Trophoblast cell (in vitro differentiated cells and primary cell): ENCODE data around the gene GRM4.

Experiments used
- DNase-seq, 2 donors: peaks; one replicate each; pipeline ENCODE4 v3.0.0-alpha.2; 2016
- H2AFZ ChIP-seq: 2 replicates; pipeline ENCODE4 v1.6.1; 2013; ENCODE audit warnings: low read length, moderate library complexity, mild to moderate bottlenecking; ENCODE audit not compliant: insufficient read depth, poor library complexity
- H2AK5ac ChIP-seq: 2 replicates; pipeline ENCODE4 v1.6.1; 2013; ENCODE audit warnings: mild to moderate bottlenecking, low read length
- H2BK120ac ChIP-seq: 2 replicates; pipeline ENCODE4 v1.6.1; 2013; ENCODE audit warnings: low read length, mild to moderate bottlenecking, moderate library complexity; ENCODE audit not compliant: insufficient read depth, poor library complexity
- H2BK12ac ChIP-seq: 2 replicates; pipeline ENCODE4 v1.6.1; 2013; ENCODE audit warnings: mild to moderate bottlenecking, low read length, moderate library complexity
- H2BK5ac ChIP-seq: 2 replicates; pipeline ENCODE4 v1.6.1; 2013; ENCODE audit warnings: low read length, low read depth, moderate library complexity, mild to moderate bottlenecking; ENCODE audit not compliant: poor library complexity
- H3K14ac ChIP-seq: 2 replicates; pipeline ENCODE4 v1.6.1; 2013; ENCODE audit warnings: mild to moderate bottlenecking, low read length
- H3K18ac ChIP-seq: 2 replicates; pipeline ENCODE4 v1.6.1; 2013; ENCODE audit warnings: mild to moderate bottlenecking, low read length
- H3K23ac ChIP-seq: 2 replicates; pipeline ENCODE4 v1.6.1; 2013; ENCODE audit warnings: low read length
- H3K27ac ChIP-seq: 2 replicates; pipeline ENCODE4 v1.5.1; 2013; ENCODE audit warnings: low read depth, mild to moderate bottlenecking, inconsistent platforms, low read length, moderate library complexity
- H3K27me3 ChIP-seq: 2 replicates; pipeline ENCODE4 v1.6.1; 2013; ENCODE audit warnings: inconsistent platforms, mild to moderate bottlenecking, low read length, moderate library complexity; ENCODE audit not compliant: insufficient read depth
- H3K36me3 ChIP-seq, 2 experiments: 1 replicate in 1 of 2; 2 replicates in 1 of 2; pipeline ENCODE4 v1.6.1; 2013; ENCODE audit warnings: low read length in 2 of 2, mild to moderate bottlenecking in 2 of 2, moderate library complexity in 1 of 2; ENCODE audit not compliant: insufficient read depth in 2 of 2, control insufficient read depth in 1 of 2
- H3K4ac ChIP-seq: 2 replicates; pipeline ENCODE4 v1.6.1; 2013; ENCODE audit warnings: low read depth, mild to moderate bottlenecking, low read length, moderate library complexity
- H3K4me1 ChIP-seq, 2 experiments: 1 replicate in 1 of 2; 2 replicates in 1 of 2; pipeline ENCODE4 v1.6.1; 2013; ENCODE audit warnings: low read length in 2 of 2, mild to moderate bottlenecking in 2 of 2, moderate library complexity in 1 of 2; ENCODE audit not compliant: insufficient read depth in 2 of 2, control insufficient read depth in 1 of 2
- H3K4me2 ChIP-seq: 2 replicates; pipeline ENCODE4 v1.6.1; 2013; ENCODE audit warnings: inconsistent platforms, mild to moderate bottlenecking, low read length, moderate library complexity
- H3K4me3 ChIP-seq: 2 replicates; pipeline ENCODE4 v1.5.1; 2013; ENCODE audit warnings: mild to moderate bottlenecking, low read depth, low read length, inconsistent platforms
- H3K79me1 ChIP-seq: one replicate; pipeline ENCODE4 v1.6.1; 2013; ENCODE audit warnings: low read length
- H3K79me2 ChIP-seq: 2 replicates; pipeline ENCODE4 v1.6.1; 2013; ENCODE audit warnings: low read length, mild to moderate bottlenecking; ENCODE audit not compliant: control insufficient read depth, insufficient read depth, poor library complexity
- H3K9ac ChIP-seq: 2 replicates; pipeline ENCODE4 v1.6.1; 2013; ENCODE audit warnings: mild to moderate bottlenecking, low read length
- H3K9me3 ChIP-seq: 2 replicates; pipeline ENCODE4 v1.6.1; 2013; ENCODE audit warnings: low read depth, mild to moderate bottlenecking, control low read depth, inconsistent platforms, low read length; ENCODE audit not compliant: insufficient read depth
- H4K12ac ChIP-seq: 2 replicates; pipeline ENCODE4 v1.6.1; 2013; ENCODE audit warnings: low read depth, mild to moderate bottlenecking, low read length, moderate library complexity
- H4K8ac ChIP-seq: 2 replicates; pipeline ENCODE4 v1.6.1; 2013; ENCODE audit warnings: low read depth, mild to moderate bottlenecking, low read length, moderate library complexity
- H4K91ac ChIP-seq: one replicate; pipeline ENCODE4 v1.6.1; 2013; ENCODE audit warnings: low read depth, mild to moderate bottlenecking, low read length, moderate library complexity
- WGBS: extraction: QIAGEN DNeasy Blood & Tissue Kit; methylation state at CpG from one replicate; pipeline ENCODE4 v1.1.7; 2013; ENCODE audit warnings: missing lambda C conversion rate; ENCODE audit not compliant: insufficient read length, insufficient coverage; ENCODE audit errors: extremely low coverage; 5-methylcytosine and 5-hydroxymethylcytosine counted together

Gene GRM4

GRCh38 chr6:34073540-34073939, 72.3 kb downstream of the GRM4 start:
- H3K27me3 ChIP-seq, result no peaks in the 10 kb centered on the region
- no peak overlapping the region for H3K18ac ChIP-seq
- no peak overlapping the region for H2BK5ac ChIP-seq
- peaks cover 0 to 2% of the 10 kb centered on the region in 2 experiments for H3K4me1 ChIP-seq
- no peak overlapping the region for H2BK12ac ChIP-seq
- no peak overlapping the region for H4K91ac ChIP-seq
- no peak overlapping the region for H3K4me3 ChIP-seq
- no peak overlapping the region for H2AFZ ChIP-seq
- no peak for DNase-seq
- no CpG with 5 or more reads among the region's 7 CpGs for WGBS
- H2AK5ac ChIP-seq, result no peak overlapping the region
- no peak overlapping the region for H4K8ac ChIP-seq
- H3K4ac ChIP-seq, result no peak overlapping the region
- H3K23ac ChIP-seq, result no peak overlapping the region
- H3K4me2 ChIP-seq, result no peak overlapping the region
- no peak overlapping the region for H3K14ac ChIP-seq
- no peaks in the 10 kb centered on the region for H3K79me1 ChIP-seq
- no peak overlapping the region for H2BK120ac ChIP-seq
- H3K27ac ChIP-seq, result no peak overlapping the region
- no peak overlapping the region for H4K12ac ChIP-seq
- no peaks in the 10 kb centered on the region for H3K36me3 ChIP-seq
- H3K79me2 ChIP-seq, result no peaks in the 10 kb centered on the region
- peaks cover 17% of the 10 kb centered on the region for H3K9me3 ChIP-seq
- H3K9ac ChIP-seq, result no peak overlapping the region

DNA sequence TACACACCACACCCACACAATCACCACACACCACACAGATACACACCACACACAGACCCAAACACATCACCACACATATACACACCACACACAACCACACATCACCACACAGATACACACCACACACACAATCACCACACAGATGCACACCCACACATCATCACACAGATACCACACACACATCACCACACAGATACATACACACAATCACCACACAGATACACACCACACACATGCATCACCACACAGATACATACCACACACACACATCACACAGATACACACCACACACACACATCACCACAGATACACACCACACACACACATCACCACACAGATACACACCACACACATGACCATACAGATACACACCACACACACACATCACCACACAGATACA, 73.2 kb downstream of the GRM4 start:
- no peaks in the 10 kb centered on the region for H3K79me2 ChIP-seq
- peak overlapping the region; percentile 34 for H3K23ac ChIP-seq
- no peak overlapping the region for H3K9ac ChIP-seq
- H2BK5ac ChIP-seq, result no peak overlapping the region
- peaks cover 0 to 2% of the 10 kb centered on the region in 2 experiments for H3K4me1 ChIP-seq
- no peak overlapping the region for H3K27ac ChIP-seq
- H3K4me2 ChIP-seq, result no peak overlapping the region
- peak overlapping the region; percentile 59 for H3K4me3 ChIP-seq
- H3K27me3 ChIP-seq, result no peaks in the 10 kb centered on the region
- DNase-seq, result no peak
- H4K12ac ChIP-seq, result no peak overlapping the region
- no peak overlapping the region for H2AFZ ChIP-seq
- H3K4ac ChIP-seq, result no peak overlapping the region
- H2BK120ac ChIP-seq, result no peak overlapping the region
- H4K91ac ChIP-seq, result no peak overlapping the region
- H3K18ac ChIP-seq, result no peak overlapping the region
- no peak overlapping the region for H3K14ac ChIP-seq
- no peaks in the 10 kb centered on the region for H3K79me1 ChIP-seq
- no peak overlapping the region for H2BK12ac ChIP-seq
- peaks cover 17% of the 10 kb centered on the region for H3K9me3 ChIP-seq
- no peak overlapping the region for H4K8ac ChIP-seq
- no peak overlapping the region for H2AK5ac ChIP-seq
- H3K36me3 ChIP-seq, result no peaks in the 10 kb centered on the region

DNA sequence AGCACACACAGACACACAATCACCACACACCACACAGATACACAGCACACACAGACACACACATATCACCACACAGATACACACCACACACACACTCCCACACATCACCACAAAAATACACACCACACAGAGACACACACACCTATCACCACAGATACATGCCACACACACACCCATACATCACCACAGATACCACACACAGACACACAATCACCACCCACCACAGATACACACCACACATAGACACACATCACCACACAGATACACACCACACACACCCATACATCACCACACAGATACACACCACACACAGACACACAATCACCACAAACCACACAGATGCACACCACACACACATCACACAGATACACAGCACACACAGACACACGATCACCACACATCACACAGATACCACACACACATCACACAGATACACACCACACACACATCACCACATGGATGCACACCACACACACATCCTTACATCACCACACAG, 74.0 kb downstream of the GRM4 start:
- Histone ChIP-seq H2BK120ac (no peak overlapping the region), H2BK5ac (no peak overlapping the region), H3K36me3 (no peaks in the 10 kb centered on the region), H3K79me1 (no peaks in the 10 kb centered on the region), H3K27ac (no peak overlapping the region), H3K27me3 (no peaks in the 10 kb centered on the region), H3K18ac (no peak overlapping the region), H3K4me3 (peak overlapping the region; percentile 59), H3K14ac (no peak overlapping the region), H3K4me2 (no peak overlapping the region), H3K9ac (peak overlapping the region; percentile 21), H3K79me2 (no peaks in the 10 kb centered on the region), H2BK12ac (no peak overlapping the region), H3K4me1 (no peaks in the 10 kb centered on the region), H4K8ac (no peak overlapping the region), H2AFZ (no peak overlapping the region), H3K4ac (no peak overlapping the region), H3K9me3 (peaks cover 17% of the 10 kb centered on the region), H2AK5ac (no peak overlapping the region), H3K23ac (peak overlapping the region; percentile 90), H4K91ac (no peak overlapping the region), H4K12ac (no peak overlapping the region)
- WGBS, result no CpG with 5 or more reads among the region's 1 CpG
- DNase-seq, result no peak

- DNase-seq, result no peak
- Histone ChIP-seq H3K79me1 (no peaks in the 10 kb centered on the region), H2AK5ac (no peak overlapping the region), H2BK12ac (no peak overlapping the region), H4K8ac (no peak overlapping the region), H3K27ac (no peak overlapping the region), H3K27me3 (no peaks in the 10 kb centered on the region), H3K4me2 (no peak overlapping the region), H3K14ac (no peak overlapping the region), H2BK5ac (no peak overlapping the region), H3K4me1 (no peaks in the 10 kb centered on the region), H3K23ac (peak overlapping the region; percentile 17), H3K9me3 (peaks cover 17% of the 10 kb centered on the region), H3K36me3 (no peaks in the 10 kb centered on the region), H4K91ac (no peak overlapping the region), H2AFZ (no peak overlapping the region), H3K9ac (no peak overlapping the region), H3K18ac (no peak overlapping the region), H3K4ac (no peak overlapping the region), H4K12ac (no peak overlapping the region), H2BK120ac (no peak overlapping the region), H3K79me2 (no peaks in the 10 kb centered on the region), H3K4me3 (peak overlapping the region; percentile 59)
- WGBS, result 100% methylated on average over 3 of the region's 3 CpGs
Measured at GRCh38 chr6:34071136-34071883, 74.6 kb downstream of the GRM4 start.
